ENCODE results near the gene IQCN. TPM values are rescaled to one million over a fixed set of nuclear protein-coding genes. Genes with fewer than 3 reads are reported as not detected.
"Not testable (repeated sequence)": the region's sequence is repeated elsewhere in the genome, so short reads cannot be mapped to it uniquely, and the experiment has no call there.

IQCN gene
- total RNA-seq, 2 experiments from 2014 or later = 5.0 to 5.2 TPM

- no peak overlapping the region for H3K27ac Mint-ChIP-seq
- H3K27me3 Mint-ChIP-seq = peaks cover 5% of the 10 kb centered on the region
- H3K4me3 Mint-ChIP-seq = no peak overlapping the region
- POLR2A ChIA-PET = no interaction called here
- no peaks in the 10 kb centered on the region for H3K9me3 Mint-ChIP-seq
- DNase-seq = no peak
- no peaks in the 10 kb centered on the region for H3K36me3 Mint-ChIP-seq
- peak; percentile 26 for ATAC-seq (ENCODE audit: low read depth)
- H3K4me1 Mint-ChIP-seq = peaks cover 4% of the 10 kb centered on the region
Measured at GRCh38 chr19:18214779-18215433, 59.3 kb downstream of the IQCN start.

DNA sequence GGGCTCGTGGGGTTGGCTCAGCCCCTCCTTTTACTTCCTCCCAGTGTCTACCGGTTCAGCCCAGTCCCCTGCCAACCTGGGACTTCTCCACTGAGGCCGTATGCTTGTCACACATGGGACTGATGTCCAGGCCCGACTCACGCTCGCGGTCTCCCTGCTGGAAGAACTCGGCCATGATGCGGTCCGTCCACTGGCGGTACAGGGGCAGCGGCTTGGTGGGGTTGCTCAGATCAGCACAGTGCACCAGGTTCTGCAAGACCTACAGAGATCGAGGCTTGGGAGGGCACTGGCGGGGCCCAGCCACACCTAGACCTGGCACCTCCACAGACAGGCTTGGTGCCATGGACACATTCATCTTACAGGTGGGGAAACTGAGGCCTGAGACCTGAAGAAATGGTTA, 62.6 kb downstream of the IQCN start:
- ATAC-seq (ENCODE audit: low read depth) (no peak), DNase-seq (no peak)
- H3K4me1 Mint-ChIP-seq = peaks cover 6% of the 10 kb centered on the region
- H3K36me3 Mint-ChIP-seq = no peaks in the 10 kb centered on the region
- POLR2A ChIA-PET = no interaction called here
- no peaks in the 10 kb centered on the region for H3K9me3 Mint-ChIP-seq
- no peak overlapping the region for H3K27ac Mint-ChIP-seq
- peaks cover 12% of the 10 kb centered on the region for H3K27me3 Mint-ChIP-seq
- H3K4me3 Mint-ChIP-seq = no peak overlapping the region

DNA sequence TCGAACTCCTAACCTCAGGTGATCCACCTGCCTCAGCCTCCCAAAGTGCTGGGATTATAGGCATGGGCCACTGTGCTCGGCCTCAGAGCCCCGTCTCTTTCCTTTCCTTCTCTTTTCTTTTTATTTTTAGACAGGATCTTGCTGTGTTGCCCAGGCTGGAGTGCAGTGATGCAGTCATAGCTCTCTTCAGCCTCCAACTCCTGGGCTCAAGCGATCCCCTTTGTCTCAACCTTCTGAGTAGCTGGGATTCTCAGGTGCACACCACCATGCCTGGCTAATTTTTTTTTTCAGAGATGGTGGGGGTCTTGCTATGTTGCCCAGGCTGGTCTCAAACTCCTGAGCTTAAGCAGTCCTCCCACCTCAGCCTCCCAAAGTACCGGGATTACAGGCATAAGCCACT, 64.3 kb downstream of the IQCN start:
- not testable (repeated sequence) for H3K27ac Mint-ChIP-seq; ATAC-seq (ENCODE audit: low read depth)

DNA sequence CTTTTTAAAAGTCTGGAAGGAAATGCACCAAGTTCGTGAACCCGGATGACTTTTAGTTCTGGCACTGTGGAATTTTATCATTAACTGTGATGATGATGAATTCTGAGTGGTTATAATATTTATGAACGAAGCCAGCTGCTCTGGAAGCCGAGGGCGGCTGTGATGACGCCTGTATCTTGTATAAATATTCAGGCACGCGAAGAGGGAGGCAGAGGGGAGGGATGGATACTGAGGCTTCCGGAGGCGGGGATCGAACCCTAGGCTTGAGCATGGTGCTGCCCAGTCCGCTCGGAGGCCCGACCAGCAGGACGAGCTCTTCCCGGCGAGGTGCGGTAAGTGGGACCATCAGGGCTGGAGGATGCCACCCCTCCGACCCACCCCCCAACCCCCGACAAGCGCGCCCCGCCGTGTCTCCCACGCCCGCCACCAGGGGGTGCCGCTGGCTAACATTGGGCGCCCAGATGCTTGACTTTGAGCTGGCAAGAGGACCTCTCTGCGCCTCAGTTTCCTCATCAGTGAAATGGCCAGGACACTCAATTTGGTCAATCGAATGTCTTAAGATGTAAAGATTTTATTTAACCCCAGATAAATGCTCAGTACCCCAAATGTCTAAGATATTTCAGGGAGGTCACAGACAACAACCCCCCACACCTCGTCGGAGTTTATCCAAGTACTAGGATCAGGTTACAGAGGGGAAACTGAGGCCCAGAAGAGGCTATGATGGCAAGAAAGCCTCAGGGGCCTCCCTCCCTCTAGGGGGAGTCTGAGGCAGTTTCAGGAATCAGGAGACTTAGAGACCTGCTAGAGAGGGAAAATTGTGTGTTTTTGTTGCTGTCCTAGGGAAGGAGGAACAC, 65.9 kb downstream of the IQCN start:
- H3K9me3 Mint-ChIP-seq = no peaks in the 10 kb centered on the region
- no peaks in the 10 kb centered on the region for H3K36me3 Mint-ChIP-seq
- DNase-seq = peak; percentile 75
- H3K4me1 Mint-ChIP-seq = peaks cover 4% of the 10 kb centered on the region
- POLR2A ChIA-PET = interaction anchor here (0.5 to 1.0 kb wide), 4 partner anchors 44 to 349 kb away, joined by 3 to 7 read pairs (median 4); partner anchors contain the start of gene JUND
- no peak for ATAC-seq (ENCODE audit: low read depth)
- no peak overlapping the region for H3K4me3 Mint-ChIP-seq
- H3K27me3 Mint-ChIP-seq = peaks cover 13% of the 10 kb centered on the region
- no peak overlapping the region for H3K27ac Mint-ChIP-seq

More for the DNA sequence above, 64.3 kb downstream of the IQCN start:
- H3K9me3 Mint-ChIP-seq, H3K4me3 Mint-ChIP-seq, H3K4me1 Mint-ChIP-seq, POLR2A ChIA-PET, DNase-seq, H3K36me3 Mint-ChIP-seq: not testable (repeated sequence)
- H3K27me3 Mint-ChIP-seq = peaks cover 13% of the 10 kb centered on the region

Small RNAs within 50 kb of the gene (microRNA-seq; reads per million reads assigned to microRNA genes)
- gene MIR3188 = 4.9 reads per million

Other genes starting within 250 kb of the IQCN start
- gene IL12RB1, start 187.5 kb downstream of the IQCN start, total RNA-seq = 10 to 100 TPM; 52.5 to 56.4 TPM
- gene MAST3, start 176.7 kb downstream of the IQCN start, total RNA-seq = 10 to 100 TPM; 36.7 to 38.3 TPM
- 10 to 100 TPM; 11.4 to 12.9 TPM for gene PIK3R2, start 121.3 kb downstream of the IQCN start, total RNA-seq
- gene IFI30, start 100.6 kb downstream of the IQCN start, total RNA-seq = 10 to 100 TPM; 78.8 to 80.8 TPM
- gene MPV17L2, start 81.2 kb downstream of the IQCN start, total RNA-seq = 1 to 10 TPM; 5.8 to 6.5 TPM
- 1 to 10 TPM; 3.0 to 6.1 TPM for gene RAB3A, start 70.4 kb downstream of the IQCN start, total RNA-seq
- under 1 TPM in 1 of 2 experiments, not detected in 1; 0.65 TPM for gene PDE4C, start 48.0 kb downstream of the IQCN start, total RNA-seq
- gene JUND, start 7.2 kb upstream of the IQCN start, total RNA-seq = 100 to 1,000 TPM; 366 to 394 TPM
- gene LSM4, start 48.6 kb upstream of the IQCN start, total RNA-seq = 100 to 1,000 TPM; 151 to 157 TPM
- gene PGPEP1, start 66.1 kb upstream of the IQCN start, total RNA-seq = 10 to 100 TPM; 41.3 to 45.7 TPM
- gene GDF15, start 111.7 kb upstream of the IQCN start, total RNA-seq = under 1 TPM; 0.34 to 0.75 TPM
- 1 to 10 TPM; 1.2 to 1.6 TPM for gene LRRC25, start 123.2 kb upstream of the IQCN start, total RNA-seq
- gene SSBP4, start 144.9 kb upstream of the IQCN start, total RNA-seq = 100 to 1,000 TPM; 152 to 158 TPM
- gene ISYNA1, start 163.7 kb upstream of the IQCN start, total RNA-seq = 10 to 100 TPM; 39.6 to 43.4 TPM
- gene ELL, start 247.6 kb upstream of the IQCN start, total RNA-seq = 10 to 100 TPM; 28.5 to 31.2 TPM